Thyroid gland (tissue), 4 donors: ENCODE measurements around the gene RHNO1. TPM values are rescaled to one million over a fixed set of nuclear protein-coding genes. Genes with fewer than 3 reads are reported as not detected.
"Not testable (repeated sequence)": the region's sequence is repeated elsewhere in the genome, so short reads cannot be mapped to it uniquely, and the experiment has no call there.

Source experiments
- DNase-seq, 2 donors: peaks; one replicate each; pipeline ENCODE4 v3.0.0-alpha.2; 2019
- H3K27ac ChIP-seq, 3 donors: fragments of 200-600 bp; sonication (generic); 1 replicate in 2 of 3; 2 replicates in 1 of 3; pipeline ENCODE4 v1.5.1; 2016 to 2019; ENCODE audit warnings: mild to moderate bottlenecking in 1 of 3, moderate library complexity in 1 of 3
- H3K27me3 ChIP-seq: fragments of 200-600 bp; sonication (generic); one replicate; pipeline ENCODE4 v1.5.1; 2019
- H3K36me3 ChIP-seq, 2 donors: fragments of 200-600 bp; sonication (generic); one replicate each; pipeline ENCODE4 v1.5.1; 2016 to 2019
- H3K4me1 ChIP-seq, 2 donors: fragments of 200-600 bp; sonication (generic); one replicate each; pipeline ENCODE4 v1.5.1; 2017 to 2019
- H3K4me3 ChIP-seq, 3 donors: fragments of 200-600 bp; sonication (generic); replicated peaks in 1 of 3; 1 replicate in 2 of 3; 2 replicates in 1 of 3; pipeline ENCODE4 v1.5.1; 2016; ENCODE audit warnings: mild to moderate bottlenecking in 1 of 3
- H3K9me3 ChIP-seq: fragments of 200-600 bp; sonication (generic); one replicate; pipeline ENCODE4 v1.5.1; 2017
- POLR2A ChIP-seq, 2 donors: fragments of 450-650 bp; IDR thresholded peaks; one replicate each; pipeline ENCODE4 v1.6.1; 2017; ENCODE audit warnings: antibody characterized with exemption in 2 of 2, mild to moderate bottlenecking in 2 of 2, moderate library complexity in 1 of 2
- WGBS, 2 donors: methylation state at CpG; one replicate each; pipeline ENCODE4 v1.1.5; 2017; 5-methylcytosine and 5-hydroxymethylcytosine counted together
- intact Hi-C: fragments of 100-400 bp; cut with DNase I; formaldehyde crosslinking; loops from one replicate; pipeline ENCODE4 v1.15.1; 2023
- total RNA-seq, 4 donors: library from RNA; depleted of rRNA; stranded (reverse); fragments of >200 nt; gene quantifications; one replicate each; pipeline ENCODE4 v1.2.3, GENCODE V29; 2016
- TF ChIP-seq, protein P1 (sequence below), 6 experiments: fragments of 200-600 bp in 3 of 6; fragments of 450-650 bp in 3 of 6; sonication (generic) in 3 of 6; IDR thresholded peaks; one replicate each; pipeline ENCODE4 v1.5.1; 2016 to 2019; ENCODE audit warnings: antibody characterized with exemption in 6 of 6, mild to moderate bottlenecking in 2 of 6, inconsistent platforms in 1 of 6, moderate library complexity in 1 of 6

Gene RHNO1
- total RNA-seq, 4 donors from 2014 or later, result 14.3 to 22.2 (median 17.5) TPM

DNA sequence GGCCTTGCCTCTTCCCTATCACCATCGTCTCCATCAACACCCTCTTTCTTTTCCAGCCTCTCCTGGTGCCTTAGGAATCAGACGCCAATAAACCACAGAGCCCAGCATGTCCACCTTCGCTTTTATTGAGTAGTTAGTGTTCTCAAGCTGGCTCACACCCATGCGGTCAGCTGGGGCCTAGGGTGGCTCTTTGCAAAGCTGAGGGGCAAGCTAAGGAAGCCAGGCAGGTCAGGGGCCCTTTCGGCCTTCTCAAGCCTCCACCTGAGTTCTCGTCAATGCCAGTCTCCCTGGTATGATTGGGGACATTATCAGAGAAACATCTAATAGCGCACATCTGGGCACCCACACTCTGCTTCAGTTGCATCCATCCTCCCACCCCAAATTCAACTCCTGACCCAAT, 19.4 kb upstream of the RHNO1 start:
- 91 to 93% methylated on average over 7 of the region's 7 CpGs for WGBS, 2 donors

DNA sequence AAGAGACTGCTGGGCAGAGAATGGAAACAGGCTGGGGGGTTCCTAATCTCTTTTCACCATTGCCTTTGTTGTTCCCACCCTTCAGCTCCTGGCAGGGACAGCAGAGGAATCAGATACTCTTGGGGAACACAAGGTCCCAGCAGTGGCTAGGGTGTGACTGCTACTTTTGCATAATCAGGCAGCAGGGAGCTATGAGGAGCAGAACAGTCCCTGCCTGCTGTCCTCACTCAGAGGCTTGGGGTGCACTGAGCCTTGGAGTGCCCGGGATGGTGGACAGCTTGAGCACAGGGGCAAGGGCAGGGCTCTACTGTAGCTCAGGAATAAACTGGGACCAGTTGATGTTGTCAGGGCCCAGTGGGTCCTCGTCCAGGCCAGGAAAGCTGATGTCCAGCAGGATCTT, 18.7 kb upstream of the RHNO1 start:
- Histone ChIP-seq H3K9me3 (no peaks in the 10 kb centered on the region), H3K27ac (no peak overlapping the region), H3K36me3 (no peaks in the 10 kb centered on the region), H3K4me3 (no peak overlapping the region), H3K27me3 (no peaks in the 10 kb centered on the region), H3K4me1 (peaks cover 0 to 11% of the 10 kb centered on the region in 2 donors)
- intact Hi-C loops, result no loop called here
- WGBS, 2 donors, result 71 to 80% methylated on average over 2 of the region's 2 CpGs
- TF ChIP-seq POLR2A (IDR thresholded peaks at IDR 0.05), result no peak
- TF ChIP-seq, protein P1, sequence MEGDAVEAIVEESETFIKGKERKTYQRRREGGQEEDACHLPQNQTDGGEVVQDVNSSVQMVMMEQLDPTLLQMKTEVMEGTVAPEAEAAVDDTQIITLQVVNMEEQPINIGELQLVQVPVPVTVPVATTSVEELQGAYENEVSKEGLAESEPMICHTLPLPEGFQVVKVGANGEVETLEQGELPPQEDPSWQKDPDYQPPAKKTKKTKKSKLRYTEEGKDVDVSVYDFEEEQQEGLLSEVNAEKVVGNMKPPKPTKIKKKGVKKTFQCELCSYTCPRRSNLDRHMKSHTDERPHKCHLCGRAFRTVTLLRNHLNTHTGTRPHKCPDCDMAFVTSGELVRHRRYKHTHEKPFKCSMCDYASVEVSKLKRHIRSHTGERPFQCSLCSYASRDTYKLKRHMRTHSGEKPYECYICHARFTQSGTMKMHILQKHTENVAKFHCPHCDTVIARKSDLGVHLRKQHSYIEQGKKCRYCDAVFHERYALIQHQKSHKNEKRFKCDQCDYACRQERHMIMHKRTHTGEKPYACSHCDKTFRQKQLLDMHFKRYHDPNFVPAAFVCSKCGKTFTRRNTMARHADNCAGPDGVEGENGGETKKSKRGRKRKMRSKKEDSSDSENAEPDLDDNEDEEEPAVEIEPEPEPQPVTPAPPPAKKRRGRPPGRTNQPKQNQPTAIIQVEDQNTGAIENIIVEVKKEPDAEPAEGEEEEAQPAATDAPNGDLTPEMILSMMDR (IDR thresholded peaks at IDR 0.05), result no peak
- no peak for DNase-seq

More for the DNA sequence above, 19.4 kb upstream of the RHNO1 start:
- Histone ChIP-seq H3K27me3 (no peaks in the 10 kb centered on the region), H3K9me3 (no peaks in the 10 kb centered on the region), H3K27ac (no peak overlapping the region), H3K4me3 (no peak overlapping the region), H3K4me1 (peaks cover 0 to 11% of the 10 kb centered on the region in 2 donors), H3K36me3 (no peaks in the 10 kb centered on the region)
- intact Hi-C loops, result no loop called here
- no peak for DNase-seq
- TF ChIP-seq, protein P1 (IDR thresholded peaks at IDR 0.05), result no peak
- no peak for TF ChIP-seq POLR2A (IDR thresholded peaks at IDR 0.05)

DNA sequence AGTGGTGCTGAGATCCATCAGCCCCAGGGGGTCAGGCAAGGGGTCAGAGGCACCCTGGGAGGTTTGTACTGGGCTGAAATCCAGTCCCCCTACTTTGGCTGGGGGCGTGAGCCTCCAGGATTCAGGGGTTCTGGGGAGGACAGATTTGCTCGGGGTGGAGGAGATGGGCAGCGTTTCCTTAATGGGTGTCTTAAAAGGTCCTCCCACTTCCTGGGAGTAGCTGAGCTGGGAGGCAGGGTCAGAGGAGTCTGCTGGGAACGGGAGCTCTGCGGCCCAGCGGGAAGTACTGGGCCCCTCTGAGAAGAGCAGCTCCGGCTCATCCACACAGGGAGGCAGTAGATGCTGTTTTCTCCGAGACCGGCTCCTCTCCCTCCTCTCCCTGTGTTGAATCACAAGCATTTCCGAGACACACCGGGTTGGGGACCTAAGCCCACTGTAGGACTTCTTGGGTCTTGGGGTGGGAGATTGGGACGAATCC, 18.0 kb upstream of the RHNO1 start:
- H3K4me3 ChIP-seq, result no peak overlapping the region
- H3K27me3 ChIP-seq, result no peaks in the 10 kb centered on the region
- no peaks in the 10 kb centered on the region for H3K36me3 ChIP-seq
- no peaks in the 10 kb centered on the region for H3K9me3 ChIP-seq
- WGBS, 2 donors, result 86 to 90% methylated on average over 11 to 12 of the region's 12 CpGs
- no peak overlapping the region for H3K27ac ChIP-seq
- H3K4me1 ChIP-seq, result peaks cover 0 to 8% of the 10 kb centered on the region in 2 donors
- TF ChIP-seq, protein P1 (IDR thresholded peaks at IDR 0.05), result no peak
- no peak for TF ChIP-seq POLR2A (IDR thresholded peaks at IDR 0.05)
- intact Hi-C loops, result no loop called here
- DNase-seq, result no peak

DNA sequence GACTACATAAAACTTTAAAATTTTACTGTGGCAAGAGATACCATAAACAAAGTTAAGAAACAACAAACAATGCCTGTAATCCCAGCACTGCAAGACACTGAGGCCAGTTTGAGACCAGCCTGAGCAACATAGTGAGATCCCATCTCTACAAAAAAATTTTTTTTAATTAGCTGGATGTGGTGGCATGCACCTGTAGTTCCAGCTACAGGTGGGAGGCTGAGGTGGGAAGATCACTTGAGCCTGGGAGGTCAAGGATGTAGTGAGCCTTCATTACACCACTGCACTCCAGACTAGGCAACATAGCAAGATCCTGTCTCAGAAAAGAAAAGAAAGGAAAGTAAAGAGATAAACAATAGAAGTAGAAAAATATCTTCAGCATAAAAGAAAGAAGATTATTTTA, 16.9 kb upstream of the RHNO1 start:
- H3K36me3 ChIP-seq, result no peaks in the 10 kb centered on the region
- no peak overlapping the region for H3K27ac ChIP-seq
- no peak for DNase-seq
- no peaks in the 10 kb centered on the region for H3K27me3 ChIP-seq
- H3K9me3 ChIP-seq, result no peaks in the 10 kb centered on the region
- peaks cover 0 to 8% of the 10 kb centered on the region in 2 donors for H3K4me1 ChIP-seq
- intact Hi-C loops, result no loop called here
- H3K4me3 ChIP-seq, result no peak overlapping the region
- no peak for TF ChIP-seq POLR2A (IDR thresholded peaks at IDR 0.05)
- TF ChIP-seq, protein P1 (IDR thresholded peaks at IDR 0.05), result no peak

DNA sequence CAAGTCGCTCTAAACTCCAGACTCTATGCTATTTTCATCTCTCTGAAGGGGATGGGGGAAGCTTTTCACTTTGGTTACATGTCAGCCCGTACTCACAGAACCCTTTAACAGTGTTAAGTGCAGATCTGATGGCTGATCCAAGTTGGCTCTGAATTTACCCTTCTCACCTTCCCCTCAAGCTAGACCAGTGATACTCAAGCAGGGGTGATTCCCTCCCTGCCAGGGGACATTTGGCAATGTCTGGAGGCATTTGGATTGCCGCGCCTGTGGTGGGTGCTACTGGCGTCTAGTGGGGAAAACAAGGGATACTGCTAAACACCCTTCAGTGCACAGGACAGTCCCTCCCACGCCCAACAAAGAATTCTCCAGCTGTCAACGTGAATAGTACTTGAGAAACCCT, 14.1 kb upstream of the RHNO1 start:
- no peak for TF ChIP-seq POLR2A (IDR thresholded peaks at IDR 0.05)
- TF ChIP-seq, protein P1 (IDR thresholded peaks at IDR 0.05), result no peak
- intact Hi-C loops, result no loop called here
- no peak overlapping the region for H3K27ac ChIP-seq

DNA sequence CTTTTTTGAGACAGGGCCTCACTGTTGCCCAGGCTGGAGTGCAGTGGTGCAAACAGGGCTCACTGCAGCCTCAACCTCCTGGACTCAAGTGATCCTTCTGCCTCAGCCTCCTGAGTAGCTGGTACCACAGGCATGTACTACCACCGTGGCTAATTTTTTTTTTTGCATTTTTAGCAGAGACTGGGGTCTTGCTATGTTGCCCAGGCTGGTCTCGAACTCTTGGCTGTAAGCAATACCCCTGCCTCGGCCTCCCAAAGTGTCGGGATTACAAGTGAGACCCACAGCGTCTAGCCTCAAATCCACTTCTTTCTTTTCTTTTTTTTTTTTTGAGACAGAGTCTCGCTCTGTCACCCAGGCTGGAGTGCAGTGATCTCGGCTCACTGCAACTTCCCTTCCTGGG, 13.6 kb upstream of the RHNO1 start:
- H3K4me1 ChIP-seq, intact Hi-C loops, DNase-seq, H3K9me3 ChIP-seq, H3K27ac ChIP-seq, H3K4me3 ChIP-seq, H3K27me3 ChIP-seq, H3K36me3 ChIP-seq: not testable (repeated sequence)
- WGBS, 2 donors, result 95 to 97% methylated on average over 7 of the region's 7 CpGs

More for the DNA sequence above, 14.1 kb upstream of the RHNO1 start:
- no peak for DNase-seq
- H3K36me3 ChIP-seq, result no peaks in the 10 kb centered on the region
- no peak overlapping the region for H3K4me3 ChIP-seq
- 92 to 93% methylated on average over 7 of the region's 7 CpGs for WGBS, 2 donors
- H3K9me3 ChIP-seq, result no peaks in the 10 kb centered on the region
- H3K4me1 ChIP-seq, result no peaks in the 10 kb centered on the region
- H3K27me3 ChIP-seq, result no peaks in the 10 kb centered on the region
